ENCODE measurements around the gene RTKN.
"Not testable (repeated sequence)": the region's sequence is repeated elsewhere in the genome, so short reads cannot be mapped to it uniquely, and the experiment has no call there.

The RTKN gene

DNA sequence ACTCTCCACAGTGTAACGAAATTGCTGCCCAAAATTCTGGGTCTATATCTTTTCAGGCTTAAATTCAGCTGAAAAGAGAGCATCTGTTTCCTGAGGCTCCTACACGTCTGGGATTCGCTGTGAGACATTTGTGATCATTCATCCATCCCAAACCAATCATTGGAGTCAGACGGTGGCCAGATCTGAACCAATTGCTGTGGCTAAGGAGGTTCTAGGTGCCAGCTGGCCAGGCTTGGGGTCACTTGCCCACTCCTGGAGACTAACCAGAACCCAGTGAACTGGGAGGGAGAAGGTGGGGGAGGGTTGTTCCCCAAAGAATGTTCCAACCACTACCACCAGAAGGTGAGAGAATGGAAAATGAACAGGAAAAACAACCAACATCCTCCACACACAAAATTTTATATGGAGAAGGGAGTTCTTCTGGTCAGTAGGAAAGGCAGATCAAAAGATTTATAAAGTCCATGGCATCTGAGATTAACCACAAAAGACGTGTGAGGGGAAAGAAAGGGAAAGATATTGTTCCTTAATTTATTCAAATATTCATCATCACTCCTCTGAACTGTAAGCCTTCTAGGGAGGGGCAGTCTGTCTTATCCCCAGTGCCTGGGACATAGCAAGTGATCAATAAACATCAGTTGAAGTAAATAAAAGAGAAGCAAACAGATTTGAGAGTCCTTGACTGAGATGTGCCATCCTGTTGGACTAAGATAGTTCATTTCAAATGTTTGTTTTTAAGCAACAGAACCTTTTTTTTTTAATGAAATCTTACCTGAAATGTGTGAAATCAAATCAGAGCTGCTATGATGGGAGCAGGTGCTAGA is 3.0 kb upstream of the RTKN start:
- Histone ChIP-seq H3K27me3 (ENCODE audit: insufficient read depth, low read length) (peaks cover 4% of the 10 kb centered on the region; the same call in 1 of the 2 replicates), H3K9me3 (ENCODE audit: insufficient read depth, low read depth, low read length) (no peaks in the 10 kb centered on the region), H3K4me3 (ENCODE audit: low read length) (no peak overlapping the region), H3K9ac (ENCODE audit: low read depth, low read length) (no peak overlapping the region), H3K4me1 (ENCODE audit: insufficient read depth, low read length) (0 out of 2 replicates have a peak, but pooled peaks cover under 1% of the 10 kb centered on the region), H3K27ac (ENCODE audit: low read depth, low read length) (no peak overlapping the region), H3K36me3 (ENCODE audit: insufficient read depth, low read length) (no peaks in the 10 kb centered on the region)
- 82% methylated on average over 4 of the region's 5 CpGs for WGBS

GRCh38 chr2:74442483-74443297 is 953 bp upstream of the RTKN start:
- Histone ChIP-seq H3K27ac (ENCODE audit: low read depth, low read length) (peak overlapping the region; percentile 99; the same call in 1 of the 2 replicates), H3K4me1 (ENCODE audit: insufficient read depth, low read length) (peaks cover 21% of the 10 kb centered on the region), H3K4me3 (ENCODE audit: low read length) (peak overlapping the region; percentile 72), H3K9ac (ENCODE audit: low read depth, low read length) (peak overlapping the region; percentile 87; the same call in 1 of the 2 replicates)
- H3K9me3 ChIP-seq (ENCODE audit: insufficient read depth, low read depth, low read length); H3K36me3 ChIP-seq (ENCODE audit: insufficient read depth, low read length); H3K27me3 ChIP-seq (ENCODE audit: insufficient read depth, low read length): not testable (repeated sequence)
- WGBS, result 80% methylated on average over 16 of the region's 16 CpGs

DNA sequence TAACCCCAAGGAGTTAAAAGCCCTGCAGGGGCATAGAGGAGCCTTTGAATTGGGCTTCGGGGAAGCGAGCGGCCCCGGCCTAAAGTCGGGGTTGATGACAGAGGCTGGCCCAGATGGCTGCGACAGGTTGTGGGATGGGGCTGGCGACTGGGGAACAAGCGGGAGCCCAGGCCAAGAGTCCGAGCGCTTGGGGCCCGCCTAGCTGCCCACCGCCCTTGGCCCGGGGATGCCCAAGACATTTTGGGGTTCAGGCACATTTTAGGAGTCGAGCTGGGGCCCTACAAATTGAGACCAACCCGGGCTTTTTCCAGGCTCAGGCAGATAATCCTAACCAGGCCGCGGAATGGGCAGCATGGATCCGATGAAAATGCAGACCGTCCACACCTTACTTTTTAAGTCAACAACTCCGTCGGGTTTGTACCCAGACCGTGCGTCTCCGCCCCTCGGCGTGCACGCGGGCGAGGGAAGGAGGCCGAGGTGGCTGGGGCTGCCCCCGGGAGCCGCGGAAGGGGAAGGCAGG is 507 bp downstream of the RTKN start:
- H3K9me3 ChIP-seq (ENCODE audit: insufficient read depth, low read depth, low read length), result no peaks in the 10 kb centered on the region
- H3K4me1 ChIP-seq (ENCODE audit: insufficient read depth, low read length), result peaks cover 32% of the 10 kb centered on the region
- H3K9ac ChIP-seq (ENCODE audit: low read depth, low read length), result peak overlapping the region; percentile 87
- H3K36me3 ChIP-seq (ENCODE audit: insufficient read depth, low read length), result peaks cover 6% of the 10 kb centered on the region; the same call in 1 of the 2 replicates
- peaks cover 4% of the 10 kb centered on the region; the same call in 1 of the 2 replicates for H3K27me3 ChIP-seq (ENCODE audit: insufficient read depth, low read length)
- H3K4me3 ChIP-seq (ENCODE audit: low read length), result peak overlapping the region; percentile 72
- WGBS, result under 1% methylated on average over 33 of the region's 33 CpGs
- peak overlapping the region; percentile 99 for H3K27ac ChIP-seq (ENCODE audit: low read depth, low read length)

- WGBS, result under 1% methylated on average over 45 of the region's 45 CpGs
- Histone ChIP-seq H3K27me3 (ENCODE audit: insufficient read depth, low read length) (peaks cover 4% of the 10 kb centered on the region; the same call in 1 of the 2 replicates), H3K9ac (ENCODE audit: low read depth, low read length) (peak overlapping the region; percentile 87), H3K4me1 (ENCODE audit: insufficient read depth, low read length) (peaks cover 32% of the 10 kb centered on the region), H3K36me3 (ENCODE audit: insufficient read depth, low read length) (peaks cover 8% of the 10 kb centered on the region; the same call in 1 of the 2 replicates), H3K9me3 (ENCODE audit: insufficient read depth, low read depth, low read length) (no peaks in the 10 kb centered on the region), H3K4me3 (ENCODE audit: low read length) (peak overlapping the region; percentile 72), H3K27ac (ENCODE audit: low read depth, low read length) (peak overlapping the region; percentile 99)
These were observed 1.2 kb downstream of the RTKN start for GRCh38 chr2:74440378-74441169.

DNA sequence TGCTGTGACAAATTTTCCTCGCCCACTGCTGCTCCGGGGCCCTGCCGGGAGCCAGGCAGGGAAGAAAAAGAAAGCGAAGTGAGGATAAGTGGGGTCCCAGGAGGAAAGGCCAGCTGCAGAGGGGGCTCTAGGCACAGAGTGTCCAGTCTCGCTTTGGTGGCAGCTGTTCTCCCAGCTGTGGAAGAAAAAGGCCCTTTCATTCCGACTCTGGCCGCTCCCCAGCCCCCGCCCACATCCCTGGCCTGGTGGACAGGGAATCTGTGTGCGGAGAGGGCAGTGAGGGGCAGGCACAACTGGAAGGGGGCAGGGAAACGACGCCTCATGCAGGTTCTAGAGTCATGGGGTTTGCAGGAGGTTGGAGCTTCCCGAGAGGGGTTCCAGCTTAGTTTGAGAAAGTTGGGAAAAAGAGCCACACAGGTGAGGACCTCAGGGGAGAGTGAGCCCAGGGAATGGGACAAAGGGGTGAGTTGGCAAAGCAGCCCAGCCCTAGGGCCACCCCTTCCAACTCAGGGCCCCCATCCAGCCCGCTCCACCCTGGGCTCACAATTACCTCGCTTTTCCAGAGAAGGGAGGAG is 1.8 kb downstream of the RTKN start:
- H3K27ac ChIP-seq (ENCODE audit: low read depth, low read length), result peak overlapping the region; percentile 99

DNA sequence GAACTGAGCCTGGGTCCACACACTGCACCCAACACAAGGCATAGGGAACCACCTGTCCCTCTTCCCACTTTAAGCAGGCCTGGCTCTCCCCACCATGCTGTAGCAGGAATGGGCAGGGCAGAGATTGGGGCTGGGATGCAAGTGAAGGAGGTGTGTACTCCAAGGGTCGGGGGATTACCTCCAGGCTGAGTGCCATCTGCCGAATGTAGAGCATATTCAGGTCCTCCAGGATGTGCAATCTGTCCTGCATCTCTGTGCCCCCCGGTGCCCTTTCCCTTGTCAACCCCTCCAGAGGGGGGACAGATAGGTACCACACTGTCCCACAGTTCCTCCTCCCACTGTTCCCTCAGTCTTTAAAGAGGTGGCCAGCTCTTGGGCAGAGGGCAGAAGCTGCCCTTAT is 2.4 kb downstream of the RTKN start:
- Histone ChIP-seq H3K27ac (ENCODE audit: low read depth, low read length) (no peak overlapping the region), H3K9me3 (ENCODE audit: insufficient read depth, low read depth, low read length) (no peaks in the 10 kb centered on the region), H3K27me3 (ENCODE audit: insufficient read depth, low read length) (no peaks in the 10 kb centered on the region), H3K4me1 (ENCODE audit: insufficient read depth, low read length) (peaks cover 32% of the 10 kb centered on the region), H3K36me3 (ENCODE audit: insufficient read depth, low read length) (peaks cover 16% of the 10 kb centered on the region), H3K4me3 (ENCODE audit: low read length) (peak overlapping the region; percentile 72), H3K9ac (ENCODE audit: low read depth, low read length) (peak overlapping the region; percentile 87; the same call in 1 of the 2 replicates)
- WGBS, result 72% methylated on average over 3 of the region's 3 CpGs

More for the DNA sequence above, 1.8 kb downstream of the RTKN start:
- 42% methylated on average over 12 of the region's 14 CpGs for WGBS
- Histone ChIP-seq H3K9ac (ENCODE audit: low read depth, low read length) (peak overlapping the region; percentile 87), H3K4me3 (ENCODE audit: low read length) (peak overlapping the region; percentile 72), H3K27me3 (ENCODE audit: insufficient read depth, low read length) (peaks cover 4% of the 10 kb centered on the region; the same call in 1 of the 2 replicates), H3K4me1 (ENCODE audit: insufficient read depth, low read length) (peaks cover 32% of the 10 kb centered on the region), H3K36me3 (ENCODE audit: insufficient read depth, low read length) (peaks cover 15% of the 10 kb centered on the region), H3K9me3 (ENCODE audit: insufficient read depth, low read depth, low read length) (no peaks in the 10 kb centered on the region)

- H3K9ac ChIP-seq (ENCODE audit: low read depth, low read length), result no peak overlapping the region
- WGBS, result 89% methylated on average over 1 of the region's 1 CpG
- H3K4me1 ChIP-seq (ENCODE audit: insufficient read depth, low read length), result peaks cover 32% of the 10 kb centered on the region
- peaks cover 19% of the 10 kb centered on the region for H3K36me3 ChIP-seq (ENCODE audit: insufficient read depth, low read length)
- no peak overlapping the region for H3K27ac ChIP-seq (ENCODE audit: low read depth, low read length)
- H3K9me3 ChIP-seq (ENCODE audit: insufficient read depth, low read depth, low read length), result no peaks in the 10 kb centered on the region
- H3K27me3 ChIP-seq (ENCODE audit: insufficient read depth, low read length), result no peaks in the 10 kb centered on the region
- H3K4me3 ChIP-seq (ENCODE audit: low read length), result no peak overlapping the region
These were observed 3.5 kb downstream of the RTKN start for GRCh38 chr2:74438248-74438647.

- H3K9me3 ChIP-seq (ENCODE audit: insufficient read depth, low read depth, low read length), result no peaks in the 10 kb centered on the region
- peak overlapping the region; percentile 8; the same call in 1 of the 2 replicates for H3K27ac ChIP-seq (ENCODE audit: low read depth, low read length)
- H3K4me1 ChIP-seq (ENCODE audit: insufficient read depth, low read length), result peaks cover 32% of the 10 kb centered on the region
- H3K9ac ChIP-seq (ENCODE audit: low read depth, low read length), result no peak overlapping the region
- H3K4me3 ChIP-seq (ENCODE audit: low read length), result peak overlapping the region; percentile 12; the same call in 1 of the 2 replicates
- H3K27me3 ChIP-seq (ENCODE audit: insufficient read depth, low read length), result no peaks in the 10 kb centered on the region
- peaks cover 26% of the 10 kb centered on the region for H3K36me3 ChIP-seq (ENCODE audit: insufficient read depth, low read length)
- 69% methylated on average over 5 of the region's 6 CpGs for WGBS
These were observed 4.7 kb downstream of the RTKN start for GRCh38 chr2:74436848-74437695.

- Histone ChIP-seq H3K4me3 (ENCODE audit: low read length) (no peak overlapping the region), H3K9me3 (ENCODE audit: insufficient read depth, low read depth, low read length) (no peaks in the 10 kb centered on the region), H3K4me1 (ENCODE audit: insufficient read depth, low read length) (peaks cover 32% of the 10 kb centered on the region), H3K27ac (ENCODE audit: low read depth, low read length) (no peak overlapping the region), H3K36me3 (ENCODE audit: insufficient read depth, low read length) (peaks cover 34% of the 10 kb centered on the region), H3K27me3 (ENCODE audit: insufficient read depth, low read length) (no peaks in the 10 kb centered on the region), H3K9ac (ENCODE audit: low read depth, low read length) (no peak overlapping the region)
- WGBS, result 93% methylated on average over 43 of the region's 43 CpGs
These were observed 5.5 kb downstream of the RTKN start for GRCh38 chr2:74436111-74436805.

All from HUES64 (cell line).